H1 (cell line): ENCODE results near the gene SRCIN1. TPM values are rescaled to one million over a fixed set of nuclear protein-coding genes. Genes with fewer than 3 reads are reported as not detected.
"Not testable (repeated sequence)": the region's sequence is repeated elsewhere in the genome, so short reads cannot be mapped to it uniquely, and the experiment has no call there.

ENCODE experiments used
- CTCF ChIA-PET: fragments of 300-600 bp; sonication (Branson Sonifier 250); formaldehyde crosslinking; loops from one replicate; lab custom pipeline; 2021; ENCODE audit not compliant: partially characterized antibody; lab: Charles Lee
- POLR2A ChIA-PET: fragments of 300-600 bp; sonication (Branson Sonifier 250); formaldehyde crosslinking; loops from one replicate; lab custom pipeline; 2021; ENCODE audit warnings: inconsistent platforms; ENCODE audit not compliant: partially characterized antibody; lab: Charles Lee
- DNase-seq, 2 experiments: peaks; one replicate each; pipeline versions ENCODE4 v3.0.0 to v3.0.0-alpha.2; 2010 to 2022; ENCODE audit warnings: low spot score in 2 of 2, low read depth in 1 of 2, mixed read lengths in 1 of 2
- FAIRE-seq: peaks from 2 replicates; lab custom pipeline; 2011; peaks lifted over from hg19 to GRCh38; lab: Jason Lieb, UNC
- H2AFZ ChIP-seq: 2 replicates; pipeline ENCODE4 v1.8.1; 2012; ENCODE audit warnings: low read length, inconsistent platforms
- H2AK5ac ChIP-seq: 2 replicates; pipeline ENCODE4 v1.6.1; 2013; ENCODE audit warnings: low read depth, low read length
- H2BK120ac ChIP-seq: replicated peaks from 2 replicates; pipeline ENCODE3; 2013; ENCODE audit warnings: low read depth, low read length, inconsistent platforms
- H2BK12ac ChIP-seq: 2 replicates; pipeline ENCODE4 v1.6.1; 2013; ENCODE audit warnings: low read depth, low read length
- H2BK15ac ChIP-seq: 2 replicates; pipeline ENCODE4 v1.6.1; 2013; ENCODE audit warnings: low read length
- H2BK20ac ChIP-seq: 2 replicates; pipeline ENCODE4 v1.6.1; 2013; ENCODE audit warnings: low read length
- H2BK5ac ChIP-seq: 2 replicates; pipeline ENCODE4 v1.6.1; 2013; ENCODE audit warnings: low read depth, low read length
- H3K14ac ChIP-seq: 2 replicates; pipeline ENCODE4 v1.6.1; 2013; ENCODE audit warnings: inconsistent platforms; ENCODE audit not compliant: insufficient read length
- H3K18ac ChIP-seq: 2 replicates; pipeline ENCODE4 v1.6.1; 2013; ENCODE audit warnings: low read length; ENCODE audit errors: extremely low read depth
- H3K23ac ChIP-seq: 2 replicates; pipeline ENCODE4 v1.6.1; 2013; ENCODE audit warnings: inconsistent platforms; ENCODE audit not compliant: insufficient read length
- H3K23me2 ChIP-seq: 2 replicates; pipeline ENCODE4 v1.6.1; 2013; ENCODE audit warnings: low read depth, low read length
- H3K27ac ChIP-seq: 2 replicates; pipeline ENCODE4 v1.6.1; 2011; ENCODE audit warnings: low read depth, low read length, inconsistent platforms
- H3K27me3 ChIP-seq, 4 experiments: replicated peaks in 1 of 4; 1 replicate in 1 of 4; 2 replicates in 3 of 4; pipeline versions ENCODE4 v1.6.1 to v1.8.1; 2011 to 2013; ENCODE audit warnings: low read length in 3 of 4, mild to moderate bottlenecking in 3 of 4, inconsistent platforms in 2 of 4, mixed read lengths in 2 of 4, moderate library complexity in 1 of 4; ENCODE audit not compliant: control insufficient read depth in 3 of 4, insufficient read depth in 3 of 4; ENCODE audit errors: extremely low read depth in 1 of 4
- H3K36me3 ChIP-seq, 4 experiments: 2 replicates each; pipeline versions ENCODE4 v1.6.1 to v1.8.1; 2011 to 2013; ENCODE audit warnings: mild to moderate bottlenecking in 4 of 4, low read length in 3 of 4, moderate library complexity in 2 of 4, control low read depth in 1 of 4, inconsistent platforms in 1 of 4; ENCODE audit not compliant: insufficient read depth in 4 of 4, control insufficient read depth in 2 of 4
- H3K4ac ChIP-seq: replicated peaks from 2 replicates; pipeline ENCODE3; 2013; ENCODE audit warnings: low read length, low read depth, mixed read lengths, inconsistent platforms; ENCODE audit not compliant: insufficient read length
- H3K4me1 ChIP-seq, 4 experiments: replicated peaks in 1 of 4; 1 replicate in 1 of 4; 2 replicates in 3 of 4; pipeline versions ENCODE4 v1.6.1 to v1.8.1; 2011 to 2013; ENCODE audit warnings: low read length in 3 of 4, inconsistent platforms in 2 of 4, mixed read lengths in 1 of 4; ENCODE audit not compliant: insufficient read depth in 4 of 4, control insufficient read depth in 3 of 4
- H3K4me2 ChIP-seq, 2 experiments: 2 replicates each; pipeline versions ENCODE4 v1.6.1 to v1.8.1; 2011 to 2013; ENCODE audit warnings: low read depth in 2 of 2, low read length in 2 of 2, control low read depth in 1 of 2, inconsistent platforms in 1 of 2, mild to moderate bottlenecking in 1 of 2; ENCODE audit not compliant: insufficient read depth in 1 of 2
- H3K4me3 ChIP-seq, 4 experiments: fragments of 200-600, 300-600 bp in 1 of 4; sonication (generic), shearing (Covaris generic), sonication (Bioruptor Twin) in 1 of 4; 2 replicates each; pipeline versions ENCODE4 v1.5.1 to v1.8.1; 2011 to 2016; ENCODE audit warnings: low read length in 4 of 4, low read depth in 3 of 4, control low read depth in 2 of 4, inconsistent platforms in 2 of 4, mild to moderate bottlenecking in 2 of 4, mixed read lengths in 1 of 4, moderate library complexity in 1 of 4; ENCODE audit not compliant: insufficient read depth in 2 of 4; ENCODE audit errors: extremely low read depth in 1 of 4
- H3K56ac ChIP-seq: replicated peaks from 2 replicates; pipeline ENCODE3; 2013; ENCODE audit warnings: low read depth, mild to moderate bottlenecking, mixed read lengths, low read length, inconsistent platforms; ENCODE audit not compliant: insufficient read length
- H3K79me1 ChIP-seq: 2 replicates; pipeline ENCODE4 v1.6.1; 2013; ENCODE audit warnings: low read depth, low read length, control low read depth
- H3K79me2 ChIP-seq, 2 experiments: 2 replicates each; pipeline versions ENCODE4 v1.6.1 to v1.8.1; 2012 to 2013; ENCODE audit warnings: low read length in 2 of 2, mild to moderate bottlenecking in 2 of 2, inconsistent platforms in 1 of 2; ENCODE audit not compliant: insufficient read depth in 2 of 2, control insufficient read depth in 1 of 2
- H3K9ac ChIP-seq, 4 experiments: replicated peaks in 1 of 4; 1 replicate in 1 of 4; 2 replicates in 3 of 4; pipeline versions ENCODE4 v1.6.1 to v1.8.1; 2011 to 2013; ENCODE audit warnings: low read depth in 3 of 4, low read length in 3 of 4, control low read depth in 2 of 4, mild to moderate bottlenecking in 2 of 4, moderate library complexity in 2 of 4, inconsistent platforms in 1 of 4; ENCODE audit errors: extremely low read depth in 1 of 4
- H3K9me3 ChIP-seq, 2 experiments: 2 replicates each; pipeline versions ENCODE4 v1.6.1 to v1.8.1; 2012 to 2013; ENCODE audit warnings: mild to moderate bottlenecking in 2 of 2, moderate library complexity in 2 of 2, control low read depth in 1 of 2, inconsistent platforms in 1 of 2, low read depth in 1 of 2, low read length in 1 of 2, mixed read lengths in 1 of 2; ENCODE audit not compliant: insufficient read depth in 2 of 2
- H4K20me1 ChIP-seq, 2 experiments: replicated peaks in 1 of 2; 2 replicates each; pipeline versions ENCODE3 to v1.8.1; 2011 to 2013; ENCODE audit warnings: inconsistent platforms in 2 of 2, low read length in 2 of 2, mild to moderate bottlenecking in 1 of 2; ENCODE audit not compliant: insufficient read depth in 2 of 2, control insufficient read depth in 1 of 2
- H4K5ac ChIP-seq: 2 replicates; pipeline ENCODE4 v1.6.1; 2013; ENCODE audit warnings: low read length, low read depth, mixed read lengths, inconsistent platforms; ENCODE audit not compliant: insufficient read length
- H4K8ac ChIP-seq: 2 replicates; pipeline ENCODE4 v1.8.0; 2013; ENCODE audit warnings: mild to moderate bottlenecking, moderate library complexity, low read length, inconsistent platforms; ENCODE audit not compliant: insufficient read depth; ENCODE audit errors: extremely low read depth
- H4K91ac ChIP-seq: replicated peaks from 2 replicates; pipeline ENCODE3; 2013; ENCODE audit warnings: low read length, mixed read lengths, inconsistent platforms; ENCODE audit not compliant: insufficient read length
- KDM1A ChIP-seq: fragments of 200-600, 300-600 bp; sonication (generic); IDR thresholded peaks from 2 replicates; pipeline ENCODE4 v1.7.1; 2016; ENCODE audit warnings: mild to moderate bottlenecking, low read length, borderline replicate concordance
- RAD21 ChIP-seq, 2 experiments: IDR thresholded peaks in 1 of 2; conservative IDR thresholded peaks in 1 of 2; 2 replicates each; pipeline ENCODE4 v1.6.1; 2011; ENCODE audit warnings: low read depth in 2 of 2, low read length in 2 of 2, improper control_type of control experiment in 1 of 2, inconsistent platforms in 1 of 2, mild to moderate bottlenecking in 1 of 2, moderate library complexity in 1 of 2
- WGBS, 2 experiments: shearing (Covaris generic) in 1 of 2; methylation state at CpG; one replicate each; pipeline versions ENCODE4 v1.1.6 to v1.1.7; 2013 to 2015; ENCODE audit warnings: low lambda C conversion rate in 2 of 2, mixed read lengths in 2 of 2, inconsistent platforms in 1 of 2, low coverage in 1 of 2, missing lambda C conversion rate in 1 of 2; ENCODE audit not compliant: insufficient replicate concordance in 2 of 2, insufficient coverage in 1 of 2, insufficient read length in 1 of 2; ENCODE audit errors: extremely low coverage in 1 of 2, missing lambda C conversion rate in 1 of 2; 5-methylcytosine and 5-hydroxymethylcytosine counted together
- polyA plus RNA-seq, 7 experiments: library from polyadenylated mRNA; depleted of rRNA in 3 of 7; stranded (reverse) in 5 of 7; unstranded in 2 of 7; fragments of >200 nt in 5 of 7; fragments of 200-250 nt in 2 of 7; gene quantifications; 1 replicate in 5 of 7; 2 replicates in 1 of 7; 4 replicates in 1 of 7; pipeline versions ENCODE4 v1.2.1 to v1.2.3, GENCODE V29; 2011 to 2013; ENCODE audit warnings: missing spikeins in 2 of 7, mixed read lengths in 2 of 7
- total RNA-seq: library from RNA; stranded (reverse); fragmentation: NEBNext Ultra II Directional; extraction: Animal tissue kit (Norgen Biotek cat#: 25700); gene quantifications from 2 replicates; pipeline ENCODE4 v1.2.1, GENCODE V29; 2021
- TF ChIP-seq, protein P1 (sequence below), 3 experiments: IDR thresholded peaks; 1 replicate in 2 of 3; 2 replicates in 1 of 3; pipeline versions ENCODE4 v1.5.1 to v1.6.1; 2011; ENCODE audit warnings: low read length in 3 of 3, mild to moderate bottlenecking in 3 of 3, inconsistent platforms in 2 of 3, low read depth in 1 of 3, moderate library complexity in 1 of 3; ENCODE audit not compliant: insufficient read depth in 1 of 3; ENCODE audit errors: control extremely low read depth in 1 of 3

The SRCIN1 gene
- total and polyA plus RNA-seq, 2 of the 8 experiments (the other 6 are each of a cell fraction or from before 2014, with no cell fraction given), result 2.8 to 3.8 TPM

- POLR2A ChIA-PET, result not testable (repeated sequence)
- TF ChIP-seq KDM1A (peak; percentile 89), RAD21 (IDR thresholded peaks at IDR 0.05 in 1 of 2, conservative IDR thresholded peaks at IDR 0.05 in 1 of 2; ENCODE audit: low read depth in 2 of 2, low read length in 2 of 2) (peak; percentile 61 to 67)
- TF ChIP-seq, protein P1, sequence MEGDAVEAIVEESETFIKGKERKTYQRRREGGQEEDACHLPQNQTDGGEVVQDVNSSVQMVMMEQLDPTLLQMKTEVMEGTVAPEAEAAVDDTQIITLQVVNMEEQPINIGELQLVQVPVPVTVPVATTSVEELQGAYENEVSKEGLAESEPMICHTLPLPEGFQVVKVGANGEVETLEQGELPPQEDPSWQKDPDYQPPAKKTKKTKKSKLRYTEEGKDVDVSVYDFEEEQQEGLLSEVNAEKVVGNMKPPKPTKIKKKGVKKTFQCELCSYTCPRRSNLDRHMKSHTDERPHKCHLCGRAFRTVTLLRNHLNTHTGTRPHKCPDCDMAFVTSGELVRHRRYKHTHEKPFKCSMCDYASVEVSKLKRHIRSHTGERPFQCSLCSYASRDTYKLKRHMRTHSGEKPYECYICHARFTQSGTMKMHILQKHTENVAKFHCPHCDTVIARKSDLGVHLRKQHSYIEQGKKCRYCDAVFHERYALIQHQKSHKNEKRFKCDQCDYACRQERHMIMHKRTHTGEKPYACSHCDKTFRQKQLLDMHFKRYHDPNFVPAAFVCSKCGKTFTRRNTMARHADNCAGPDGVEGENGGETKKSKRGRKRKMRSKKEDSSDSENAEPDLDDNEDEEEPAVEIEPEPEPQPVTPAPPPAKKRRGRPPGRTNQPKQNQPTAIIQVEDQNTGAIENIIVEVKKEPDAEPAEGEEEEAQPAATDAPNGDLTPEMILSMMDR (IDR thresholded peaks at IDR 0.05; ENCODE audit: control extremely low read depth in 1 of 3, insufficient read depth in 1 of 3, low read depth in 1 of 3, low read length in 3 of 3), result peak; percentile 70 to 91 (median 75)
Measured at GRCh38 chr17:38492067-38493040, 113.4 kb downstream of the SRCIN1 start.

More at GRCh38 chr17:38492067-38493040, 113.4 kb downstream of the SRCIN1 start:
- peak; percentile 61 to 97 for DNase-seq
- not testable (repeated sequence) for H2BK12ac ChIP-seq, H2BK20ac ChIP-seq, H3K9ac ChIP-seq, H3K18ac ChIP-seq, H3K23me2 ChIP-seq, H3K4me3 ChIP-seq, H3K27ac ChIP-seq, H3K4me2 ChIP-seq, H4K8ac ChIP-seq, FAIRE-seq, H4K5ac ChIP-seq, H3K79me1 ChIP-seq, H4K20me1 ChIP-seq, H3K9me3 ChIP-seq, H2BK5ac ChIP-seq, H3K14ac ChIP-seq, H2AK5ac ChIP-seq, H3K4ac ChIP-seq, H3K27me3 ChIP-seq, H4K91ac ChIP-seq, H2BK15ac ChIP-seq, H3K4me1 ChIP-seq, H3K56ac ChIP-seq, H2BK120ac ChIP-seq, H3K79me2 ChIP-seq, H2AFZ ChIP-seq, H3K23ac ChIP-seq
- H3K36me3 ChIP-seq, result peaks cover 2 to 35% (median 12%) of the 10 kb centered on the region in 4 experiments; a peak in 7 of 8 replicates
- 78% methylated on average over 14 of the region's 14 CpGs; no CpG with 5 or more reads in 1 of the 2 experiments for WGBS, 2 experiments
- CTCF ChIA-PET, result interaction anchor here (0.6 to 5.2 kb wide), 38 partner anchors 11 to 175 kb away, joined by 3 to 29 read pairs (median 4); partner anchors contain the start of gene ARHGAP23
